Muscle of arm (tissue), 12 donors: ENCODE measurements around the gene FHL3. TPM values are rescaled to one million over a fixed set of nuclear protein-coding genes. Genes with fewer than 3 reads are reported as not detected.
"Not testable (repeated sequence)": the region's sequence is repeated elsewhere in the genome, so short reads cannot be mapped to it uniquely, and the experiment has no call there.

Experiments
- DNase-seq: peaks from one replicate; pipeline ENCODE4 v3.0.0-alpha.2; 2013
- polyA plus RNA-seq, 12 donors: library from polyadenylated mRNA; unstranded; fragments of 120-200 nt; gene quantifications; one replicate each; pipeline ENCODE4 v1.2.1, GENCODE V29; 2013; ENCODE audit not compliant: insufficient read length in 12 of 12

The FHL3 gene
- polyA plus RNA-seq, 12 donors = 66.7 to 236 (median 115) TPM; not detected in 1

- DNase-seq = no peak
These were observed 36.9 kb upstream of the FHL3 start for GRCh38 chr1:38041936-38042834.

- no peak for DNase-seq
These were observed 34.2 kb upstream of the FHL3 start for GRCh38 chr1:38039331-38040088.

- DNase-seq = no peak
These were observed 33.5 kb upstream of the FHL3 start for GRCh38 chr1:38038861-38039260.

GRCh38 chr1:38037221-38037939 is 32.1 kb upstream of the FHL3 start:
- no peak for DNase-seq

- DNase-seq = no peak
These were observed 29.6 kb upstream of the FHL3 start for GRCh38 chr1:38034871-38035270.

- DNase-seq = not testable (repeated sequence)
These were observed 27.7 kb upstream of the FHL3 start for GRCh38 chr1:38032992-38033391.

GRCh38 chr1:38031513-38031866 is 26.2 kb upstream of the FHL3 start:
- DNase-seq = no peak

- no peak for DNase-seq
These were observed 25.5 kb upstream of the FHL3 start for GRCh38 chr1:38030596-38031512.

GRCh38 chr1:38029685-38030511 is 24.6 kb upstream of the FHL3 start:
- no peak for DNase-seq

- no peak for DNase-seq
These were observed 23.9 kb upstream of the FHL3 start for GRCh38 chr1:38029081-38029681.

GRCh38 chr1:38028671-38029070 is 23.4 kb upstream of the FHL3 start:
- no peak for DNase-seq

- no peak for DNase-seq
These were observed 22.8 kb upstream of the FHL3 start for GRCh38 chr1:38028105-38028591.

- DNase-seq = no peak
These were observed 22.1 kb upstream of the FHL3 start for GRCh38 chr1:38027201-38028104.

- DNase-seq = no peak
These were observed 21.4 kb upstream of the FHL3 start for GRCh38 chr1:38026592-38027200.

GRCh38 chr1:38025664-38026063 is 20.4 kb upstream of the FHL3 start:
- DNase-seq = no peak

- no peak for DNase-seq
These were observed 19.9 kb upstream of the FHL3 start for GRCh38 chr1:38025233-38025632.

- no peak for DNase-seq
These were observed 17.5 kb upstream of the FHL3 start for GRCh38 chr1:38022810-38023209.

GRCh38 chr1:38021969-38022368 is 16.7 kb upstream of the FHL3 start:
- no peak for DNase-seq
